Measurements from ENCODE around the gene APOO.

APOO gene

GRCh38 chrX:23935106-23935505, 27.4 kb upstream of the APOO start:
- H3K27me3 ChIP-seq (ENCODE audit: control insufficient read depth in 1 of 2, insufficient read depth in 2 of 2, low read length in 2 of 2), result peaks cover 0 to 7% of the 10 kb centered on the region in 2 donors
- no peak overlapping the region for H3K9ac ChIP-seq (ENCODE audit: low read length)
- no peak overlapping the region for H3K27ac ChIP-seq (ENCODE audit: low read depth, low read length)
- H3K4me3 ChIP-seq (ENCODE audit: low read depth in 1 of 2, low read length in 2 of 2), result no peak overlapping the region
- no peaks in the 10 kb centered on the region for H3K4me1 ChIP-seq (ENCODE audit: insufficient read depth, low read length)
- no peaks in the 10 kb centered on the region for H3K9me3 ChIP-seq (ENCODE audit: low read length)
- no peaks in the 10 kb centered on the region for H3K36me3 ChIP-seq (ENCODE audit: insufficient read depth, low read length)

- Histone ChIP-seq H3K36me3 (ENCODE audit: insufficient read depth, low read length) (no peaks in the 10 kb centered on the region), H3K9ac (ENCODE audit: low read length) (no peak overlapping the region), H3K9me3 (ENCODE audit: low read length) (no peaks in the 10 kb centered on the region), H3K4me3 (ENCODE audit: low read depth in 1 of 2, low read length in 2 of 2) (no peak overlapping the region), H3K4me1 (ENCODE audit: insufficient read depth, low read length) (no peaks in the 10 kb centered on the region), H3K27ac (ENCODE audit: low read depth, low read length) (no peak overlapping the region), H3K27me3 (ENCODE audit: control insufficient read depth in 1 of 2, insufficient read depth in 2 of 2, low read length in 2 of 2) (peaks cover 0 to 7% of the 10 kb centered on the region in 2 donors)
Measured at GRCh38 chrX:23932046-23932445, 24.3 kb upstream of the APOO start.

GRCh38 chrX:23930894-23931604, 23.3 kb upstream of the APOO start:
- Histone ChIP-seq H3K9me3 (ENCODE audit: low read length) (no peaks in the 10 kb centered on the region), H3K9ac (ENCODE audit: low read length) (no peak overlapping the region)

GRCh38 chrX:23926015-23926414, 18.3 kb upstream of the APOO start:
- Histone ChIP-seq H3K9me3 (ENCODE audit: low read length) (no peaks in the 10 kb centered on the region), H3K9ac (ENCODE audit: low read length) (no peak overlapping the region), H3K4me1 (ENCODE audit: insufficient read depth, low read length) (no peaks in the 10 kb centered on the region), H3K27ac (ENCODE audit: low read depth, low read length) (no peak overlapping the region), H3K27me3 (ENCODE audit: control insufficient read depth in 1 of 2, insufficient read depth in 2 of 2, low read length in 2 of 2) (no peaks in the 10 kb centered on the region), H3K36me3 (ENCODE audit: insufficient read depth, low read length) (no peaks in the 10 kb centered on the region), H3K4me3 (ENCODE audit: low read depth in 1 of 2, low read length in 2 of 2) (no peak overlapping the region)

More at GRCh38 chrX:23930894-23931604, 23.3 kb upstream of the APOO start:
- no peak overlapping the region for H3K27ac ChIP-seq (ENCODE audit: low read depth, low read length)
- no peak overlapping the region for H3K4me3 ChIP-seq (ENCODE audit: low read depth in 1 of 2, low read length in 2 of 2)
- no peaks in the 10 kb centered on the region for H3K36me3 ChIP-seq (ENCODE audit: insufficient read depth, low read length)
- H3K4me1 ChIP-seq (ENCODE audit: insufficient read depth, low read length), result no peaks in the 10 kb centered on the region
- peaks cover 0 to 6% of the 10 kb centered on the region in 2 donors for H3K27me3 ChIP-seq (ENCODE audit: control insufficient read depth in 1 of 2, insufficient read depth in 2 of 2, low read length in 2 of 2)

- no peaks in the 10 kb centered on the region for H3K36me3 ChIP-seq (ENCODE audit: insufficient read depth, low read length)
- H3K9ac ChIP-seq (ENCODE audit: low read length), result no peak overlapping the region
- H3K4me3 ChIP-seq (ENCODE audit: low read depth in 1 of 2, low read length in 2 of 2), result no peak overlapping the region
- H3K4me1 ChIP-seq (ENCODE audit: insufficient read depth, low read length), result no peaks in the 10 kb centered on the region
- no peak overlapping the region for H3K27ac ChIP-seq (ENCODE audit: low read depth, low read length)
- no peaks in the 10 kb centered on the region for H3K9me3 ChIP-seq (ENCODE audit: low read length)
- H3K27me3 ChIP-seq (ENCODE audit: control insufficient read depth in 1 of 2, insufficient read depth in 2 of 2, low read length in 2 of 2), result peaks cover 0 to 4% of the 10 kb centered on the region in 2 donors
Measured at GRCh38 chrX:23919706-23920320, 12.1 kb upstream of the APOO start.

- Histone ChIP-seq H3K27ac (ENCODE audit: low read depth, low read length) (no peak overlapping the region), H3K9me3 (ENCODE audit: low read length) (no peaks in the 10 kb centered on the region), H3K4me3 (ENCODE audit: low read depth in 1 of 2, low read length in 2 of 2) (no peak overlapping the region), H3K4me1 (ENCODE audit: insufficient read depth, low read length) (no peaks in the 10 kb centered on the region), H3K36me3 (ENCODE audit: insufficient read depth, low read length) (no peaks in the 10 kb centered on the region), H3K9ac (ENCODE audit: low read length) (no peak overlapping the region), H3K27me3 (ENCODE audit: control insufficient read depth in 1 of 2, insufficient read depth in 2 of 2, low read length in 2 of 2) (peaks cover 0 to 4% of the 10 kb centered on the region in 2 donors)
Measured at GRCh38 chrX:23919148-23919547, 11.4 kb upstream of the APOO start.

GRCh38 chrX:23911126-23911835, 3.5 kb upstream of the APOO start:
- Histone ChIP-seq H3K9me3 (ENCODE audit: low read length) (no peaks in the 10 kb centered on the region), H3K27ac (ENCODE audit: low read depth, low read length) (no peak overlapping the region), H3K4me1 (ENCODE audit: insufficient read depth, low read length) (peaks cover 7% of the 10 kb centered on the region), H3K4me3 (ENCODE audit: low read depth in 1 of 2, low read length in 2 of 2) (no peak overlapping the region), H3K9ac (ENCODE audit: low read length) (no peak overlapping the region), H3K36me3 (ENCODE audit: insufficient read depth, low read length) (no peaks in the 10 kb centered on the region), H3K27me3 (ENCODE audit: control insufficient read depth in 1 of 2, insufficient read depth in 2 of 2, low read length in 2 of 2) (peaks cover 0 to 14% of the 10 kb centered on the region in 2 donors)

GRCh38 chrX:23908219-23909004, 674 bp upstream of the APOO start:
- H3K4me1 ChIP-seq (ENCODE audit: insufficient read depth, low read length), result peaks cover 7% of the 10 kb centered on the region
- H3K36me3 ChIP-seq (ENCODE audit: insufficient read depth, low read length), result no peaks in the 10 kb centered on the region
- H3K27me3 ChIP-seq (ENCODE audit: control insufficient read depth in 1 of 2, insufficient read depth in 2 of 2, low read length in 2 of 2), result peaks cover 0 to 10% of the 10 kb centered on the region in 2 donors
- H3K27ac ChIP-seq (ENCODE audit: low read depth, low read length), result peak overlapping the region; percentile 59
- H3K4me3 ChIP-seq (ENCODE audit: low read depth in 1 of 2, low read length in 2 of 2), result peak overlapping the region in 1 of 2 donors; percentile 35
- H3K9me3 ChIP-seq (ENCODE audit: low read length), result no peaks in the 10 kb centered on the region
- H3K9ac ChIP-seq (ENCODE audit: low read length), result peak overlapping the region; percentile 50

- H3K27ac ChIP-seq (ENCODE audit: low read depth, low read length), result peak overlapping the region; percentile 59
- H3K9ac ChIP-seq (ENCODE audit: low read length), result peak overlapping the region; percentile 67
Measured at GRCh38 chrX:23907111-23907497, 634 bp downstream of the APOO start.

GRCh38 chrX:23904096-23904495, 3.6 kb downstream of the APOO start:
- Histone ChIP-seq H3K9me3 (ENCODE audit: low read length) (no peaks in the 10 kb centered on the region), H3K27ac (ENCODE audit: low read depth, low read length) (no peak overlapping the region), H3K9ac (ENCODE audit: low read length) (no peak overlapping the region), H3K4me3 (ENCODE audit: low read depth in 1 of 2, low read length in 2 of 2) (no peak overlapping the region), H3K36me3 (ENCODE audit: insufficient read depth, low read length) (no peaks in the 10 kb centered on the region), H3K27me3 (ENCODE audit: control insufficient read depth in 1 of 2, insufficient read depth in 2 of 2, low read length in 2 of 2) (peaks cover 0 to 10% of the 10 kb centered on the region in 2 donors), H3K4me1 (ENCODE audit: insufficient read depth, low read length) (peaks cover 7% of the 10 kb centered on the region)

More at GRCh38 chrX:23907111-23907497, 634 bp downstream of the APOO start:
- Histone ChIP-seq H3K9me3 (ENCODE audit: low read length) (no peaks in the 10 kb centered on the region), H3K36me3 (ENCODE audit: insufficient read depth, low read length) (no peaks in the 10 kb centered on the region), H3K4me3 (ENCODE audit: low read depth in 1 of 2, low read length in 2 of 2) (peak overlapping the region; percentile 57 to 60), H3K27me3 (ENCODE audit: control insufficient read depth in 1 of 2, insufficient read depth in 2 of 2, low read length in 2 of 2) (peaks cover 0 to 10% of the 10 kb centered on the region in 2 donors), H3K4me1 (ENCODE audit: insufficient read depth, low read length) (peaks cover 7% of the 10 kb centered on the region)

GRCh38 chrX:23902419-23902818, 5.3 kb downstream of the APOO start:
- peaks cover 0 to 3% of the 10 kb centered on the region in 2 donors for H3K27me3 ChIP-seq (ENCODE audit: control insufficient read depth in 1 of 2, insufficient read depth in 2 of 2, low read length in 2 of 2)
- H3K4me1 ChIP-seq (ENCODE audit: insufficient read depth, low read length), result peaks cover 3% of the 10 kb centered on the region
- peak overlapping the region in 1 of 2 donors; percentile 28 for H3K4me3 ChIP-seq (ENCODE audit: low read depth in 1 of 2, low read length in 2 of 2)
- H3K9me3 ChIP-seq (ENCODE audit: low read length), result no peaks in the 10 kb centered on the region
- no peaks in the 10 kb centered on the region for H3K36me3 ChIP-seq (ENCODE audit: insufficient read depth, low read length)
- no peak overlapping the region for H3K27ac ChIP-seq (ENCODE audit: low read depth, low read length)
- H3K9ac ChIP-seq (ENCODE audit: low read length), result no peak overlapping the region
